ENCODE results near the gene CALML5.
A peak's percentile ranks its signal among the peaks of the same experiment; 100 is the strongest.
"Not testable (repeated sequence)": the region's sequence is repeated elsewhere in the genome, so short reads cannot be mapped to it uniquely, and the experiment has no call there.

The CALML5 gene

DNA sequence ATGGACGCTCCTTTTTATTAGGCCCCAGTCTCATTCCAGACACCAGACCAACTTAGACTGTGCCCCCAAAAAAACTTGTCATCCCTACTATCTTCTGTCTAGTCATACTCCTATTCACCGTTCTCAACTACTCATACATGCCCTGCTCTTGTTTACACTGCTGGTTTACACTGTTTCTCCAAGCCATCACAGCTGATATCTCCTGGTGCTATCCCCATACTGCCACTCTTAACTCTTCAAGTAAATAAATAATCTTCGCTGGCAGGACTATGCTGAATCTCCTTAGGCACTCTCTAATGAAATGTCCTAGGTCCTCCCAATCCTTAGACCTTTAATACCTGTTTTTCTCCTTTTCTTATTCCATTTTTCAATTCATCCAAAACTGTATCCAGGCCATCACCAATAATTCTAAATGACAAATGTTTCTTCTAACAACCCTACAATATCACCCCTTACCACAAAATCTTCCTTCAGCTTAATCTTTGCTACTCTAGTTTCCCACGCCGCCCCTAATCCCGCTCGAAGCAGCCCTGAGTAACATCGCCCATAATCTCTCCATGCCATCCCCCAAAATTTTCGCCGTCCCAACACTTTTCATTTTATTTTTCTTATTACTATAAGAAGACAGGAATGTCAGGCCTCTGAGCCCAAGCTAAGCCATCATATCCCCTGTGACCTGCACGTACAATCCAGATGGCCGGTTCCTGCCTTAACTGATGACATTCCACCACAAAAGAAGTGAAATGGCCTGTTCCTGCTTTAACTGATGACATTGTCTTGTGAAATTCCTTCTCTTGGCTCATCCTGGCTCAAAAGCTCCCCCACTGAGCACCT, 23.2 kb downstream of the CALML5 start:
- H3K27me3 ChIP-seq (replicated peaks in 2 of 5; ENCODE audit: control insufficient read depth in 4 of 5, insufficient read depth in 5 of 5, low read length in 4 of 5); H3K36me3 ChIP-seq (ENCODE audit: control insufficient read depth in 4 of 4, insufficient read depth in 4 of 4, low read length in 3 of 4); H3K4me3 ChIP-seq (ENCODE audit: control insufficient read depth in 1 of 7, extremely low read depth in 1 of 7, insufficient read depth in 4 of 7, low read depth in 2 of 7, low read length in 6 of 7); DNase-seq; H3K9me3 ChIP-seq (ENCODE audit: control extremely low read depth in 1 of 5, control insufficient read depth in 4 of 5, insufficient read depth in 2 of 5, low read depth in 1 of 5, low read length in 4 of 5); POLR2A ChIA-PET: not testable (repeated sequence)
- Histone ChIP-seq H3K4me1 (ENCODE audit: control extremely low read depth in 1 of 4, control insufficient read depth in 4 of 4, insufficient read depth in 4 of 4, low read length in 3 of 4) (peaks cover 0 to 31% (median 17%) of the 10 kb centered on the region in 4 experiments), H3K27ac (ENCODE audit: insufficient read depth in 1 of 2, low read depth in 1 of 2, low read length in 2 of 2, poor library complexity in 1 of 2, severe bottlenecking in 2 of 2) (peak overlapping the region in 1 of 2 experiments; percentile 89)
- 91% methylated on average over 8 of the region's 12 CpGs for WGBS (ENCODE audit: insufficient coverage)
- CTCF ChIA-PET = interaction anchor here (1.2 to 2.5 kb wide), 2 partner anchors 14 to 147 kb away, joined by 3 to 15 read pairs; no protein-coding TSS in a partner anchor

DNA sequence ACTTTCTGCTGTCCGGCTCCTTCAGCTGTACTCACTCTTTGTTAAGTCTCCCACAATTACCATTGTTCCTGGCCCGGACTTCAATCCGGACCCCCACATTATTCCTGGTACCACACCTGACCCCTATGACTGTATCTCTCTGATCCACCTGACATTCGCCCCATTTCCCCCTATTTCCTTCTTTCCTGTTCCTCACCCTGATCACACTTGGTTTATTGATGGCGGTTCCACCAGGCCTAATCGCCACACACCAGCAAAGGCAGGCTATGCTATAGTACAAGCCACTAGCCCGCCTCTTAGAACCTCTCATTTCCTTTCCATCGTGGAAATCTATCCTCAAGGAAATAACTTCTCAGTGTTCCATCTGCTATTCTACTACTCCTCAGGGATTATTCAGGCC, 24.3 kb downstream of the CALML5 start:
- H3K4me3 ChIP-seq (ENCODE audit: control insufficient read depth in 1 of 7, extremely low read depth in 1 of 7, insufficient read depth in 4 of 7, low read depth in 2 of 7, low read length in 6 of 7); POLR2A ChIA-PET; H3K27ac ChIP-seq (ENCODE audit: insufficient read depth in 1 of 2, low read depth in 1 of 2, low read length in 2 of 2, poor library complexity in 1 of 2, severe bottlenecking in 2 of 2); H3K36me3 ChIP-seq (ENCODE audit: control insufficient read depth in 4 of 4, insufficient read depth in 4 of 4, low read length in 3 of 4); H3K9me3 ChIP-seq (ENCODE audit: control extremely low read depth in 1 of 5, control insufficient read depth in 4 of 5, insufficient read depth in 2 of 5, low read depth in 1 of 5, low read length in 4 of 5); DNase-seq; H3K27me3 ChIP-seq (replicated peaks in 2 of 5; ENCODE audit: control insufficient read depth in 4 of 5, insufficient read depth in 5 of 5, low read length in 4 of 5): not testable (repeated sequence)
- CTCF ChIA-PET = interaction anchor here (1.1 kb wide), 1 partner anchor 148 kb away, joined by 3 read pairs; no protein-coding TSS in a partner anchor
- 72% methylated on average over 3 of the region's 8 CpGs for WGBS (ENCODE audit: insufficient coverage)
- H3K4me1 ChIP-seq (ENCODE audit: control extremely low read depth in 1 of 4, control insufficient read depth in 4 of 4, insufficient read depth in 4 of 4, low read length in 3 of 4) = peaks cover 0 to 27% (median 17%) of the 10 kb centered on the region in 4 experiments

DNA sequence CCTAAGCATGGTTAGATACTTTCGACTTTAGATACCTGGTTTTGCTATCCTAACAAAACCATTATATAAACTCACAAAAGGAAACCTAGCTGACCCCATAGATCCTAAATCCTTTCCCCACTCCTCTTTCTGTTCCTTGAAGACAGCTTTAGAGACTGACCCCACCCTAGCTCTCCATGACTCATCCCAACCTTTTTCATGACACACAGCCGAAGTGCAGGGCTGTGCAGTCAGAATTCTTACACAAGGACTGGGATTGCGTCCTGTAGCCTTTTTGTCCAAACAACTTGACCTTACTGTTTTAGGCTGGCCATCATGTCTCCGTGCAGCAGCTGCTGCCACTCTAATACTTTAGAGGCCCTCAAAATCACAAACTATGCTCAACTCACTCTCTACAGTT, 24.7 kb downstream of the CALML5 start:
- DNase-seq; H3K27ac ChIP-seq (ENCODE audit: insufficient read depth in 1 of 2, low read depth in 1 of 2, low read length in 2 of 2, poor library complexity in 1 of 2, severe bottlenecking in 2 of 2); H3K4me3 ChIP-seq (ENCODE audit: control insufficient read depth in 1 of 7, extremely low read depth in 1 of 7, insufficient read depth in 4 of 7, low read depth in 2 of 7, low read length in 6 of 7); H3K9me3 ChIP-seq (ENCODE audit: control extremely low read depth in 1 of 5, control insufficient read depth in 4 of 5, insufficient read depth in 2 of 5, low read depth in 1 of 5, low read length in 4 of 5); H3K36me3 ChIP-seq (ENCODE audit: control insufficient read depth in 4 of 4, insufficient read depth in 4 of 4, low read length in 3 of 4); POLR2A ChIA-PET; H3K27me3 ChIP-seq (replicated peaks in 2 of 5; ENCODE audit: control insufficient read depth in 4 of 5, insufficient read depth in 5 of 5, low read length in 4 of 5): not testable (repeated sequence)
- CTCF ChIA-PET = interaction anchor here (1.1 kb wide), 1 partner anchor 148 kb away, joined by 3 read pairs; no protein-coding TSS in a partner anchor
- WGBS (ENCODE audit: insufficient coverage) = 96% methylated on average over 4 of the region's 4 CpGs
- peaks cover 0 to 22% (median 14%) of the 10 kb centered on the region in 4 experiments for H3K4me1 ChIP-seq (ENCODE audit: control extremely low read depth in 1 of 4, control insufficient read depth in 4 of 4, insufficient read depth in 4 of 4, low read length in 3 of 4)

DNA sequence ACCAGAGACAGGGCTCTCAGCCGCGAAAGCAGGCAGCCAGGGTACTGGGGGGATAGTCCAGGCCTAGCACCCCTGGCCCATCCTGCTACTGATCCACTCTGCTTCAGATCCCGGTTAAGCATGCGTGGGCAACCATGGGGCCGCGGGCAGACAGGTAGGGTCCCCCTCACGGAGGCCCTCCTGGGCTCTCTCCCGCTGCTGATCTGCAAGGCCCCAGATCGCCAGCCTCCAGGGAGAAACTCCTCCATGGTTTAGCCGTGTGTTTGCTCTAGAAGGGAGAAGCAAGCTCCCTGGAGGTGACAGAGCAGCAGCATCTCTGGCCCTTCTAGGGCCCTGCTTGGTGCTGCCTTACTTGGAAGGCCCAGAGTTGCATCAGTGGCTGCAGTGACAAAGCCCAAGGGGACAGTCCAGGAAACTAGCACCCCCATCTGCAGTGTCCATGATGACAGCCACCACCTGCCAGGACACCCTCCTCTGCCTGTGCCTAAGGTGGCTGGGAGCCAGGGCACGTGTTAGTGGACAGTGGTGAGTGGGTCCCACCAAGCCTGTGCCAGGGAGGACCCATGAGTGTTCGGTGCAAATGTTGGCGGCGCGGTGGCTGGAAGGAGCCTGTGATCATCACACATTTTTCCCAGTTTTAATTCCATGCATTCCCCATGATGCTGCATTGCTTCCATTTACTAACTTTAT, 29.2 kb downstream of the CALML5 start:
- Histone ChIP-seq H3K4me1 (ENCODE audit: control extremely low read depth in 1 of 4, control insufficient read depth in 4 of 4, insufficient read depth in 4 of 4, low read length in 3 of 4) (peaks cover 0 to 7% (median 4%) of the 10 kb centered on the region in 4 experiments), H3K27me3 (replicated peaks in 2 of 5; ENCODE audit: control insufficient read depth in 4 of 5, insufficient read depth in 5 of 5, low read length in 4 of 5) (no peaks in the 10 kb centered on the region), H3K36me3 (ENCODE audit: control insufficient read depth in 4 of 4, insufficient read depth in 4 of 4, low read length in 3 of 4) (no peaks in the 10 kb centered on the region), H3K27ac (ENCODE audit: insufficient read depth in 1 of 2, low read depth in 1 of 2, low read length in 2 of 2, poor library complexity in 1 of 2, severe bottlenecking in 2 of 2) (no peak overlapping the region), H3K9me3 (ENCODE audit: control extremely low read depth in 1 of 5, control insufficient read depth in 4 of 5, insufficient read depth in 2 of 5, low read depth in 1 of 5, low read length in 4 of 5) (peaks cover 0 to 7% (median 2%) of the 10 kb centered on the region in 5 experiments), H3K4me3 (ENCODE audit: control insufficient read depth in 1 of 7, extremely low read depth in 1 of 7, insufficient read depth in 4 of 7, low read depth in 2 of 7, low read length in 6 of 7) (no peak overlapping the region)
- POLR2A ChIA-PET = no interaction called here
- no peak for DNase-seq
- CTCF ChIA-PET = no interaction called here
- 99% methylated on average over 8 of the region's 15 CpGs for WGBS (ENCODE audit: insufficient coverage)

DNA sequence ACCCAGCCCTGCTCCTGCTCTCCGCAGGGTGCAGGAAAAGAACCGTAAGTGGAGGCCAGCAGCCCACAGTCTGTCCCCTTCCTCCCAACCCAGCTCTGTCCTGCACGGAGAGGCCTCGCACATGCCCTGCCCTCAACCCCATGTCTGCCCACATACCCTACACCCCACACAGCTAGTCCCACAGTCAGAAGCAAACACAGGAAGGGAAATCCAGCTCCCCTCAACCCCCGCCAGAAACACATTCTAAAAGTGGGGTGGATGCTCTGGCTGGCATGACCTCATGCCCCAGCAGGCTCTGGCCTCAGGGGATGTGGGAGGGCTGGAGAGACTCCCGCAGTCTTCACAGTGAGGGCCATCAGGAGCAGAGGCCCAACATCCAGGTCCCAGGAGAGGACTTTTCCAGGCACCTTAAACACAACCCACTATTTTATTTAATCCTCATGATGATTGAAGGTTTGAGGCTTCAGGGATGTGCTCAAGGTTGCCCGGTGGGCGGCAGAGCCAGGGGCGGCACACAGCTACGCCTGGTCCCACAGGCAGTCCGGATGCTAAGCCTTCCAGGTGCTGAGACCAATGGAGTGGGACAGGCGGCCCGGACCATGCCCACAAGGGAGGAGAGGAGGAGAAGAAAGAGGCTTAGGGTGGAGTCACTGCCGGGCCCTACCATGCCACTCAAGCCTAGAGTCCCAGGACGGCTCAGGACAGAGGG, 29.9 kb downstream of the CALML5 start:
- POLR2A ChIA-PET = no interaction called here
- DNase-seq = no peak
- no peak overlapping the region for H3K4me3 ChIP-seq (ENCODE audit: control insufficient read depth in 1 of 7, extremely low read depth in 1 of 7, insufficient read depth in 4 of 7, low read depth in 2 of 7, low read length in 6 of 7)
- no peaks in the 10 kb centered on the region for H3K36me3 ChIP-seq (ENCODE audit: control insufficient read depth in 4 of 4, insufficient read depth in 4 of 4, low read length in 3 of 4)
- peaks cover 0 to 7% (median 4%) of the 10 kb centered on the region in 4 experiments for H3K4me1 ChIP-seq (ENCODE audit: control extremely low read depth in 1 of 4, control insufficient read depth in 4 of 4, insufficient read depth in 4 of 4, low read length in 3 of 4)
- CTCF ChIA-PET = no interaction called here
- peaks cover 0 to 7% (median 2%) of the 10 kb centered on the region in 5 experiments for H3K9me3 ChIP-seq (ENCODE audit: control extremely low read depth in 1 of 5, control insufficient read depth in 4 of 5, insufficient read depth in 2 of 5, low read depth in 1 of 5, low read length in 4 of 5)
- 89% methylated on average over 10 of the region's 15 CpGs for WGBS (ENCODE audit: insufficient coverage)
- H3K27ac ChIP-seq (ENCODE audit: insufficient read depth in 1 of 2, low read depth in 1 of 2, low read length in 2 of 2, poor library complexity in 1 of 2, severe bottlenecking in 2 of 2) = no peak overlapping the region
- no peaks in the 10 kb centered on the region for H3K27me3 ChIP-seq (replicated peaks in 2 of 5; ENCODE audit: control insufficient read depth in 4 of 5, insufficient read depth in 5 of 5, low read length in 4 of 5)

DNA sequence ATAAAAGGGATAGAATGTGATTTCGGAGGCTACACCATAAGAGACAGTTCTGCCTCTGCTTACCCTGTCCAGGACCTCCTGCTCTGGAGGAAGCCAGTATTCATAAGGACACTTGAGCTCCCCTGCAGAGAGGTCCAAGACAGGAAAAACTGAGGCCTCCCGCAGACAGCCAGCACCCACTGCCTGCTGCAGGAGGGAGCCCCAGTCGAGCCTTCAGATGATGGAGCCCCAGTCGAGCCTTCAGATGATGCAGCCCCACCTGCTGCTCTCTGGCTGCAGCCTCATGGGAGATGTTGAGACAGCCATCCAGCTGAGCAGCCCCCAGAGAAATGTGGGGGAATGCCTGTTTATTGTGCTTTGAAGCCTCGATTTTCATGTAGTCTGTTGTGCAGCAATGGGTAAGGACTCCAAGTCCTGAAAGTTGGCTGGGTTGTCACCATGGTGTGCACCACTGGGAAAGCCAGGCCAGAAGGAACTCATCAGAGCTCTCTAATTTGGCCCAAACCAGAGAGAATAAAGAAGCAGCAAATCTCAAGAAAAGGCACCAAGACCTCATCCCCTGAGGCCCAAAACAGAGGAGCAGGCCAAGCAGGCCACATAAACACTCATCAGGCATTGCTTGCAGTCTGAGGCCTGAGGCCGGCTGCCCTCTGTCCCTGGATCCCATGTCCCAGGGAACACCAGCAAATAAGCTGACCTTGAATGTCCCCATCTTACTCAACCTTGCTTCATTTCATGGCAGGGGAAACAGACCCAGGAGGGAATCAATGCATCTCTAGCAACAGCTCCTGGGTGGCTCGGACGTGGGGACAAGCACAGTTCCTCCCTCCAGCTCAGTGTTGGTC, 30.9 kb downstream of the CALML5 start:
- no peak overlapping the region for H3K27ac ChIP-seq (ENCODE audit: insufficient read depth in 1 of 2, low read depth in 1 of 2, low read length in 2 of 2, poor library complexity in 1 of 2, severe bottlenecking in 2 of 2)
- CTCF ChIA-PET = interaction anchor here (1.3 to 2.0 kb wide), 3 partner anchors 22 to 154 kb away, joined by 3 to 6 read pairs (median 4); no protein-coding TSS in a partner anchor
- DNase-seq = no peak
- no peak overlapping the region for H3K4me3 ChIP-seq (ENCODE audit: control insufficient read depth in 1 of 7, extremely low read depth in 1 of 7, insufficient read depth in 4 of 7, low read depth in 2 of 7, low read length in 6 of 7)
- peaks cover 0 to 7% (median 2%) of the 10 kb centered on the region in 5 experiments for H3K9me3 ChIP-seq (ENCODE audit: control extremely low read depth in 1 of 5, control insufficient read depth in 4 of 5, insufficient read depth in 2 of 5, low read depth in 1 of 5, low read length in 4 of 5)
- 96% methylated on average over 5 of the region's 8 CpGs for WGBS (ENCODE audit: insufficient coverage)
- H3K36me3 ChIP-seq (ENCODE audit: control insufficient read depth in 4 of 4, insufficient read depth in 4 of 4, low read length in 3 of 4) = no peaks in the 10 kb centered on the region
- H3K4me1 ChIP-seq (ENCODE audit: control extremely low read depth in 1 of 4, control insufficient read depth in 4 of 4, insufficient read depth in 4 of 4, low read length in 3 of 4) = peaks cover 0 to 7% (median 4%) of the 10 kb centered on the region in 4 experiments
- POLR2A ChIA-PET = no interaction called here
- H3K27me3 ChIP-seq (replicated peaks in 2 of 5; ENCODE audit: control insufficient read depth in 4 of 5, insufficient read depth in 5 of 5, low read length in 4 of 5) = no peaks in the 10 kb centered on the region

Data from common myeloid progenitor, CD34-positive (primary cell).